Stimulated activated CD4-positive, alpha-beta T cell treated with anti-CD3 and anti-CD28 coated beads, Interleukin-12 subunit alpha, Interleukin-12 subunit beta, amount 100 ng/mL, for 24 hours (primary cell): ENCODE measurements around the gene AMY1B.
"Not testable (repeated sequence)": the region's sequence is repeated elsewhere in the genome, so short reads cannot be mapped to it uniquely, and the experiment has no call there.

Experiments
- DNase-seq, 2 experiments: peaks; one replicate each; pipeline ENCODE4 v3.0.0-alpha.2; 2020; ENCODE audit warnings: low read depth in 2 of 2

AMY1B gene

DNA sequence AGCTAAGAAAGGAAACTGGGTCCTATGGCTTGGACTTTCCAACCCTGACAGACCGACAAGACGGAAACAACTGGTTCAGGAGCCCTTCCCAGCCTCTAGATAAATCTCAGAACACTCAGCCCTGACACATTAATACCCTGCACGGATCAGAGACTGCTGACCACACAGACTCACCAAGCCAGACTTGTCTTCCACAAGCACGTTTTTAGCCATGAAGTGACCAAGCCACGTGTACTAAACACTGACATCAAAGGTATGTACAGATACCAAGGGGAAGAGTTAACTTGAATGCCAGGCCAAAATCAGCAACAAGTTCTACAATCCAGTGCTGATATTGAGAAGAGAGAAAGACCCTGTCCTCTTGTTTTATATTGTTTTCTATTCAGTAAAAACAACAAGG is at the start of gene AMY1B:
Gene AMY1B (minus strand): TSS at position 101 of the 400 bp plus-strand sequence. CDS start 571 bp downstream, outside the sequence.
- DNase-seq, result not testable (repeated sequence)

- DNase-seq, result not testable (repeated sequence)
Measured at GRCh38 chr1:103745040-103745439, 49.0 kb upstream of the AMY1B start.

GRCh38 chr1:103744449-103744848 is 48.4 kb upstream of the AMY1B start:
- DNase-seq, result not testable (repeated sequence)

GRCh38 chr1:103738031-103738430 is 42.0 kb upstream of the AMY1B start:
- not testable (repeated sequence) for DNase-seq

- not testable (repeated sequence) for DNase-seq
Measured at GRCh38 chr1:103735334-103735733, 39.3 kb upstream of the AMY1B start.

GRCh38 chr1:103721473-103721872 is 25.5 kb upstream of the AMY1B start:
- not testable (repeated sequence) for DNase-seq

- DNase-seq, result not testable (repeated sequence)
Measured at GRCh38 chr1:103717404-103717803, 21.4 kb upstream of the AMY1B start.

DNA sequence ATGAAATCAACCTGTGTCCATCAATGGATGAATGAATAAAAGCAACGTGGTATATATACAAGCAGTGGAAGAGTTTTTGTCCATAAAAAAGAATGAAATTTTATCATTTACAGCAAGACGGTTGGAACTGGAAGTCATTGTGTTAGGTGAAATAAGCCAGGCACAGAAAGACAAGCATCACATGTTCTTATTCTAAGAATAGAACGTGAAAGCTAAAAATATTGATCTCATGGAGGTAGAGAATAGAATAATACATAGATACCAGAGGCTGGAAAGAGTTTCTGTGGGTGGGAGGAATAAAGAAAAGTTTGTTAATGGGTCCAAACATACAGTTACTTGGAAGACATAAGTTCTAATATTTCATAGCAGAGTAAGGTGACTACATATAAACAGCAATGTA is 14.4 kb upstream of the AMY1B start:
- DNase-seq, result not testable (repeated sequence)

DNA sequence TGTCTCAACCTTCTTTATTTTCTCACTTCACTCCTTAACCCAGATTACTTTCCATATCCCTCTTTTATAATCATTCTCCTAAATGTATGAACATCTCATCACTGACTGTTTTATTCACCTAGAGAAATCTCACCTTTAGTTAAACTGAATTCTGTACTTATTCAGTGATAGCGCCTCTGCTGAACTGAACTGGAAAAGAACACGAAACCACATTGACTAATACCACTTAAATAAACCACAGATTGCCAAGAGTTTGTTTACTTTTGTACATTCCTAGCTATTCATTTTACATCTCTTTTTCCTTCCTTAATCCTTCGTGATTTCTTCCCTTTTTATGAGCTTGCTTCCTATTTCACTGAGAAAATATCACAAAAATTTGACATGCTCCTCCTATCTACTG is 11.7 kb upstream of the AMY1B start:
- not testable (repeated sequence) for DNase-seq

DNA sequence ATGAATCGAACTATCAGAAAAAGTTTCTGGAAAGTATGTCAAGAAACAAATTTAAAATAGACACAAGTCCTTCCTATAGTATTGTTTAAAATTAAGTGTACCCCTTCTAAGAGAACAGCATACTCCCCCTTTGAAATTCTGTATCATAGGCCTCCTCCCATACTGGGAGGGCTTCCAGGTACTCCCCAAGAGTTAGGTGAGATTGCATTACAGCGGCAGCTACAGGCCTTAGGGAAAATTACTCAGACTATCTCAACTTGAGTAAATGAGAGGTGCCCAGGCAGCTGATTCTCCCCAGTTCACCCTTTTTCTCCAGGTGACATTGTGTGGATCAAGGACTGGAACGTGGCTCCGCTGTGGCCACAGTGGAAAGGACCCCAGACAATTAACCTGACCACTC is 5.2 kb upstream of the AMY1B start:
- DNase-seq, result not testable (repeated sequence)

DNA sequence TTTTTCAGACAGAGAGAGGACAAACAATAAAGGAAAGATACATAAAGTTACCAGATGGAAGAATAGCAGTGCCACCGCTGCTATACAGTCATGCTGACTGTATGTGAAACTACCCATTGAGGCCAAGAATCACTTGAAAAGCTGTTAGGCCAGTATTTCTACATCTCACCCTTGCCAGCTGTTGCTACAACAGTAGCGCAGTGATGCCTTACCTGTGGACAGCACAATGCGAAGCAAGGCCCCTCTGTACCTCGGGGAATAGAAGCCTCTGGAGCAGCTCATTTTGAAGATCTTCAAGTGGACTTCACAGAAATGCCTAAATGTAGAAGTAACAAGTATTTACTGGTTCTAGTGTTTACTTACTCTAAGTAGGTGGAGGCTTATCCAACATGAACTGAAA is 4.7 kb upstream of the AMY1B start:
- DNase-seq, result not testable (repeated sequence)

DNA sequence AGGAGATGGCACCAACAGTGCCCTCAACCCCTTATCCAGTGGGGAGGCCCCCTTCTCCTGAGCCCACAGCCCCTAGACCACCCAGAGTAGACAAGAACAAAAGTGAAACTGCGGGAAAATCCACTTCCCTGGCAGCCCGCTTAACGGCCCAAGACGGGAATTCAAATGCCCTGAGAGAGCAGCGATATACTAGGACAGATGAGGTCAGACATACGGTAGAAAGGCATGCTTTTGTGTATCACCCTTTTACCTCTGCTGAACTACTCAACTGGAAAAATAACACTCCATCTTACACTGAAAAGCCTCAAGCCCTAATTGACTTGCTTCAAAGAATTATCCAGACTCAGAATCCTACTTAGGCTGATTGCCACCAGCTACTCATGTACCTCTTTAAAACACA is 1.4 kb upstream of the AMY1B start:
- not testable (repeated sequence) for DNase-seq

DNA sequence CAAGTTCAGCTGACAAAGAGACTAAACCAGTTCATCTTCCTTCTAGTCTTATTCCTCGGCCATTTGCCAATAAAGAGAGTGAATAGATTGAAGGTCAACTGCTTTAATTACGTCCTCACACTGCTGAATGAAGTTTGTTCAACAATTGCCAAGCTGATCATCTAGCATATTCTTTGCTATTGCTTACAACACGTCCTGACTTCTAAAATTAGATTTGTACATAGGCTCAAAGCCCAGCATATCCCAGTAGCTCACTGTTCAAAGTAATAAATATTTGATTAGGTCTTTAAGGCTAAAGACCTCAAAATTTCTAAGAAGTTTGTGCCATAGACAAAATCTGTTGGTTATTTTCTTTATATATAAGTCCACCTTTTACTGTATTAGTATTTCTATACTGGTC is 19.7 kb downstream of the AMY1B start:
- not testable (repeated sequence) for DNase-seq

DNA sequence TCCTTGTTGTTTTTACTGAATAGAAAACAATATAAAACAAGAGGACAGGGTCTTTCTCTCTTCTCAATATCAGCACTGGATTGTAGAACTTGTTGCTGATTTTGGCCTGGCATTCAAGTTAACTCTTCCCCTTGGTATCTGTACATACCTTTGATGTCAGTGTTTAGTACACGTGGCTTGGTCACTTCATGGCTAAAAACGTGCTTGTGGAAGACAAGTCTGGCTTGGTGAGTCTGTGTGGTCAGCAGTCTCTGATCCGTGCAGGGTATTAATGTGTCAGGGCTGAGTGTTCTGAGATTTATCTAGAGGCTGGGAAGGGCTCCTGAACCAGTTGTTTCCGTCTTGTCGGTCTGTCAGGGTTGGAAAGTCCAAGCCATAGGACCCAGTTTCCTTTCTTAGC is 40.5 kb downstream of the AMY1B start, which contains the start of gene AMY1A:
Gene AMY1A (plus strand): TSS at position 301 of the 400 bp plus-strand sequence. CDS start 571 bp downstream, outside the sequence.
- not testable (repeated sequence) for DNase-seq

- DNase-seq, result not testable (repeated sequence)
Measured at GRCh38 chr1:103654133-103654532, 41.9 kb downstream of the AMY1B start.

GRCh38 chr1:103650889-103651288 is 45.1 kb downstream of the AMY1B start:
- DNase-seq, result not testable (repeated sequence)

GRCh38 chr1:103650305-103650704 is 45.7 kb downstream of the AMY1B start:
- not testable (repeated sequence) for DNase-seq

DNA sequence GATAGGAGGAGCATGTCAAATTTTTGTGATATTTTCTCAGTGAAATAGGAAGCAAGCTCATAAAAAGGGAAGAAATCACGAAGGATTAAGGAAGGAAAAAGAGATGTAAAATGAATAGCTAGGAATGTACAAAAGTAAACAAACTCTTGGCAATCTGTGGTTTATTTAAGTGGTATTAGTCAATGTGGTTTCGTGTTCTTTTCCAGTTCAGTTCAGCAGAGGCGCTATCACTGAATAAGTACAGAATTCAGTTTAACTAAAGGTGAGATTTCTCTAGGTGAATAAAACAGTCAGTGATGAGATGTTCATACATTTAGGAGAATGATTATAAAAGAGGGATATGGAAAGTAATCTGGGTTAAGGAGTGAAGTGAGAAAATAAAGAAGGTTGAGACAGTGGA is 52.1 kb downstream of the AMY1B start:
- not testable (repeated sequence) for DNase-seq

GRCh38 chr1:103641194-103641593 is 54.8 kb downstream of the AMY1B start:
- DNase-seq, result not testable (repeated sequence)
